ENCODE data around the gene GTF3C1. TPM values are rescaled to one million over a fixed set of nuclear protein-coding genes. Genes with fewer than 3 reads are reported as not detected.

The GTF3C1 gene
- total and polyA plus RNA-seq, 2 of the 8 experiments (the other 6 are each of a cell fraction or from before 2014, with no cell fraction given): 89.3 to 126 TPM

GRCh38 chr16:27430923-27431484 is 118.7 kb downstream of the GTF3C1 start:
- no peak overlapping the region for H3K18ac ChIP-seq (ENCODE audit: extremely low read depth, low read length)
- H3K27me3 ChIP-seq (replicated peaks in 1 of 4; ENCODE audit: control insufficient read depth in 3 of 4, extremely low read depth in 1 of 4, insufficient read depth in 3 of 4, low read length in 3 of 4): no peaks in the 10 kb centered on the region
- no peak overlapping the region for H3K23ac ChIP-seq (ENCODE audit: insufficient read length)
- no peaks in the 10 kb centered on the region for H4K20me1 ChIP-seq (replicated peaks in 1 of 2; ENCODE audit: control insufficient read depth in 1 of 2, insufficient read depth in 2 of 2, low read length in 2 of 2)
- H2AFZ ChIP-seq (ENCODE audit: low read length): 0 out of 2 replicates have a peak overlapping the region, but pooled peaks have one; percentile 22
- no peaks in the 10 kb centered on the region for H3K79me2 ChIP-seq (ENCODE audit: control insufficient read depth in 1 of 2, insufficient read depth in 2 of 2, low read length in 2 of 2)
- H4K91ac ChIP-seq (replicated peaks; ENCODE audit: insufficient read length, low read length): no peak overlapping the region
- no peak overlapping the region for H2BK12ac ChIP-seq (ENCODE audit: low read depth, low read length)
- H3K4me2 ChIP-seq (ENCODE audit: insufficient read depth in 1 of 2, low read depth in 2 of 2, low read length in 2 of 2): no peak overlapping the region
- 0 out of 4 replicates have a peak, but pooled peaks cover 0 to 2% of the 10 kb centered on the region in 2 experiments for H3K9me3 ChIP-seq (ENCODE audit: insufficient read depth in 2 of 2, low read depth in 1 of 2, low read length in 1 of 2)
- CTCF ChIA-PET (ENCODE audit: partially characterized antibody): interaction anchor here (0.7 to 1.0 kb wide), 2 partner anchors 22 to 207 kb away, joined by 3 read pairs; no protein-coding TSS in a partner anchor
- FAIRE-seq (no peak), DNase-seq (ENCODE audit: low read depth in 1 of 2, low spot score in 2 of 2) (peak in 1 of 2 experiments; percentile 31)
- TF ChIP-seq SRF (IDR thresholded peaks at IDR 0.05; ENCODE audit: low read depth, low read length): no peak
- no peak for TF ChIP-seq CBX8 (IDR thresholded peaks at IDR 0.05; ENCODE audit: borderline replicate concordance, low read depth, low read length)
- TF ChIP-seq SIRT6 (IDR thresholded peaks at IDR 0.05; ENCODE audit: low read length): no peak
- no peak for TF ChIP-seq SUZ12 (IDR thresholded peaks at IDR 0.05; ENCODE audit: low read length)
- H3K14ac ChIP-seq (ENCODE audit: insufficient read length): no peak overlapping the region
- no peak overlapping the region for H4K8ac ChIP-seq (ENCODE audit: extremely low read depth, insufficient read depth, low read length)
- H4K5ac ChIP-seq (ENCODE audit: insufficient read length, low read depth, low read length): no peak overlapping the region
- no peaks in the 10 kb centered on the region for H3K4me1 ChIP-seq (replicated peaks in 1 of 4; ENCODE audit: control insufficient read depth in 3 of 4, insufficient read depth in 4 of 4, low read length in 3 of 4)
- POLR2A ChIA-PET (ENCODE audit: partially characterized antibody): no interaction called here
- H2BK5ac ChIP-seq (ENCODE audit: low read depth, low read length): no peak overlapping the region
- H3K27ac ChIP-seq (ENCODE audit: low read depth, low read length): no peak overlapping the region
- H3K4ac ChIP-seq (replicated peaks; ENCODE audit: insufficient read length, low read depth, low read length): no peak overlapping the region
- H2BK120ac ChIP-seq (replicated peaks; ENCODE audit: low read depth, low read length): no peak overlapping the region
- no peak overlapping the region for H2BK20ac ChIP-seq (ENCODE audit: low read length)
- no peaks in the 10 kb centered on the region for H3K36me3 ChIP-seq (ENCODE audit: control insufficient read depth in 2 of 4, insufficient read depth in 4 of 4, low read length in 3 of 4)
- no peak overlapping the region for H3K9ac ChIP-seq (replicated peaks in 1 of 4; ENCODE audit: extremely low read depth in 1 of 4, low read depth in 3 of 4, low read length in 3 of 4)
- no peak overlapping the region for H3K56ac ChIP-seq (replicated peaks; ENCODE audit: insufficient read length, low read depth, low read length)
- WGBS, 2 experiments (ENCODE audit: extremely low coverage in 1 of 2, insufficient coverage in 1 of 2, insufficient read length in 1 of 2, insufficient replicate concordance in 2 of 2, low coverage in 1 of 2, low lambda C conversion rate in 2 of 2, missing lambda C conversion rate in 1 of 2): 96% methylated on average over 10 of the region's 10 CpGs; no CpG with 5 or more reads in 1 of the 2 experiments
- no peak overlapping the region for H3K4me3 ChIP-seq (ENCODE audit: extremely low read depth in 1 of 4, insufficient read depth in 2 of 4, low read depth in 3 of 4, low read length in 4 of 4)
- no peaks in the 10 kb centered on the region for H3K79me1 ChIP-seq (ENCODE audit: low read depth, low read length)
- no peak overlapping the region for H2AK5ac ChIP-seq (ENCODE audit: low read depth, low read length)
- H3K23me2 ChIP-seq (ENCODE audit: low read depth, low read length): no peaks in the 10 kb centered on the region
- no peak overlapping the region for H2BK15ac ChIP-seq (ENCODE audit: low read length)
